GM12878 (cell line): ENCODE measurements around the gene STARD10. TPM values are rescaled to one million over a fixed set of nuclear protein-coding genes. Genes with fewer than 3 reads are reported as not detected.

ENCODE experiments used
- ATAC-seq: fragments of 200-7000 bp; cut with Tn5 transposase; 3 replicates; pipeline ENCODE4 v1.9.1; 2020; ENCODE audit warnings: mild to moderate bottlenecking, moderate library complexity
- BruUV-seq: library from RNA; stranded (reverse); fragments of 400-500 nt; replicated peaks from 2 replicates; lab custom pipeline; 2021; lab: Mats Ljungman, UMichigan
- CTCF ChIA-PET: fragments of 300-600 bp; sonication (Branson Sonifier 250); formaldehyde crosslinking; extraction: SDS; loops from one replicate; lab custom pipeline; 2021; ENCODE audit warnings: inconsistent platforms; lab: Yijun Ruan, JAX
- POLR2A ChIA-PET: fragments of 350-600 bp; formaldehyde crosslinking; extraction: SDS; loops from one replicate; lab custom pipeline; 2021; ENCODE audit warnings: inconsistent platforms; lab: Charles Lee
- RAD21 ChIA-PET: fragments of 300-600 bp; sonication (Branson Sonifier 250); formaldehyde crosslinking; loops from one replicate; lab custom pipeline; 2023; ENCODE audit warnings: antibody characterized with exemption; ENCODE audit not compliant: unreplicated experiment; lab: Charles Lee
- SMC1A ChIA-PET: fragments of 300-600 bp; sonication (Branson Sonifier 250); formaldehyde crosslinking; loops from one replicate; lab custom pipeline; 2023; ENCODE audit not compliant: unreplicated experiment, uncharacterized antibody; lab: Charles Lee
- DNase-seq: peaks from one replicate; pipeline ENCODE4 v3.0.0-alpha.2; 2011; ENCODE audit warnings: low read depth, low spot score
- FAIRE-seq: peaks from 3 replicates; lab custom pipeline; 2011; peaks lifted over from hg19 to GRCh38; lab: Jason Lieb, UNC
- H2AFZ ChIP-seq: 2 replicates; pipeline ENCODE4 v1.6.0; 2011; ENCODE audit warnings: low read depth, low read length, control low read depth; ENCODE audit not compliant: control insufficient read depth
- H3K27ac ChIP-seq: 2 replicates; pipeline ENCODE4 v1.5.1; 2011; ENCODE audit warnings: control low read depth; ENCODE audit not compliant: control insufficient read depth, insufficient read depth
- H3K27me3 ChIP-seq, 2 experiments: replicated peaks in 1 of 2; 2 replicates each; pipeline versions ENCODE4 v1.6.0 to v1.6.1; 2011; ENCODE audit warnings: low read length in 1 of 2; ENCODE audit not compliant: control insufficient read depth in 2 of 2, insufficient read depth in 2 of 2
- H3K36me3 ChIP-seq, 2 experiments: 2 replicates each; pipeline ENCODE4 v1.5.1; 2011; ENCODE audit warnings: low read length in 1 of 2; ENCODE audit not compliant: control insufficient read depth in 2 of 2, insufficient read depth in 2 of 2
- H3K4me1 ChIP-seq: 2 replicates; pipeline ENCODE4 v1.6.1; 2011; ENCODE audit warnings: mild to moderate bottlenecking, low read length, moderate library complexity, mixed read lengths; ENCODE audit not compliant: control insufficient read depth, insufficient read depth
- H3K4me2 ChIP-seq: 2 replicates; pipeline ENCODE4 v1.6.0; 2011; ENCODE audit warnings: control low read depth; ENCODE audit not compliant: control insufficient read depth, insufficient read depth
- H3K4me3 ChIP-seq: fragments of 200-600 bp; sonication (generic); 2 replicates; pipeline ENCODE4 v1.5.1; 2016
- H3K79me2 ChIP-seq: 2 replicates; pipeline ENCODE4 v1.6.0; 2011; ENCODE audit warnings: low read length; ENCODE audit not compliant: control insufficient read depth, insufficient read depth
- H3K9ac ChIP-seq: 2 replicates; pipeline ENCODE4 v1.8.0; 2011; ENCODE audit warnings: low read length, control low read depth, mixed read lengths; ENCODE audit not compliant: control insufficient read depth, insufficient read depth
- H3K9me3 ChIP-seq: replicated peaks from 3 replicates; pipeline ENCODE4 v1.5.1; 2011; ENCODE audit warnings: mild to moderate bottlenecking, low read length; ENCODE audit not compliant: control insufficient read depth, insufficient read depth
- H4K20me1 ChIP-seq: 2 replicates; pipeline ENCODE4 v1.6.0; 2011; ENCODE audit not compliant: control insufficient read depth, insufficient read depth
- CBX3 ChIP-seq: fragments of 200-600 bp; sonication (generic); IDR thresholded peaks from 2 replicates; pipeline ENCODE4 v1.6.1; 2016; ENCODE audit warnings: low read depth, borderline replicate concordance
- CHD1 ChIP-seq: IDR thresholded peaks from 2 replicates; pipeline ENCODE4 v1.6.1; 2012; ENCODE audit warnings: low read depth, low read length, improper control_type of control experiment
- DPF2 ChIP-seq: fragments of 450-650 bp; IDR thresholded peaks from 2 replicates; pipeline ENCODE4 v1.6.1; 2017; ENCODE audit warnings: mild to moderate bottlenecking
- IKZF2 ChIP-seq, 2 experiments: fragments of 450-650 bp; IDR thresholded peaks; 2 replicates each; pipeline ENCODE4 v1.6.1; 2017; ENCODE audit warnings: mild to moderate bottlenecking in 2 of 2, moderate library complexity in 2 of 2
- KLF5 ChIP-seq: fragments of 450-650 bp; IDR thresholded peaks from 2 replicates; pipeline ENCODE4 v1.6.1; 2014; ENCODE audit warnings: mild to moderate bottlenecking; ENCODE audit not compliant: partially characterized antibody
- POU2F2 ChIP-seq: IDR thresholded peaks from 3 replicates; pipeline ENCODE4 v1.6.1; 2011; ENCODE audit warnings: low read depth, mild to moderate bottlenecking, low read length, borderline replicate concordance
- SP1 ChIP-seq: IDR thresholded peaks from one replicate; pipeline ENCODE4 v1.6.1; 2011; ENCODE audit warnings: low read depth, low read length
- SPI1 ChIP-seq: IDR thresholded peaks from 2 replicates; pipeline ENCODE4 v1.6.1; 2011; ENCODE audit warnings: low read depth, mild to moderate bottlenecking, low read length, moderate library complexity, borderline replicate concordance; ENCODE audit not compliant: insufficient read depth
- SRF ChIP-seq, 2 experiments: IDR thresholded peaks; 2 replicates each; pipeline ENCODE4 v1.6.1; 2011; ENCODE audit warnings: low read depth in 2 of 2, low read length in 2 of 2, mild to moderate bottlenecking in 1 of 2, moderate library complexity in 1 of 2
- SUZ12 ChIP-seq: fragments of 200-600 bp; sonication (generic); IDR thresholded peaks from one replicate; pipeline ENCODE4 v1.6.1; 2018; ENCODE audit warnings: antibody characterized with exemption, mild to moderate bottlenecking; ENCODE audit not compliant: unreplicated experiment
- TCF3 ChIP-seq: IDR thresholded peaks from 2 replicates; pipeline ENCODE4 v1.6.1; 2012; ENCODE audit warnings: low read depth, mild to moderate bottlenecking, low read length, borderline replicate concordance; ENCODE audit not compliant: insufficient read depth
- ZNF217 ChIP-seq: fragments of 450-650 bp; IDR thresholded peaks from 2 replicates; pipeline ENCODE4 v1.6.1; 2017; ENCODE audit warnings: antibody characterized with exemption, mild to moderate bottlenecking
- ZNF24 ChIP-seq: fragments of 450-650 bp; IDR thresholded peaks from 2 replicates; pipeline ENCODE4 v1.6.1; 2017; ENCODE audit warnings: antibody characterized with exemption, mild to moderate bottlenecking
- ZZZ3 ChIP-seq: IDR thresholded peaks from 2 replicates; pipeline ENCODE4 v1.6.1; 2011; ENCODE audit warnings: low read depth; ENCODE audit not compliant: control insufficient read depth, insufficient read length
- WGBS: methylation state at CpG from one replicate; pipeline ENCODE4 v1.1.6; 2016; ENCODE audit warnings: low lambda C conversion rate; ENCODE audit not compliant: insufficient replicate concordance, insufficient coverage; ENCODE audit errors: missing lambda C conversion rate; 5-methylcytosine and 5-hydroxymethylcytosine counted together
- in situ Hi-C: fragments of 300-500 bp; cut with MboI; formaldehyde crosslinking; loops from 9 replicates; pipeline ENCODE4 v1.14.3; 2018; ENCODE audit warnings: mixed read lengths
- intact Hi-C: fragments of 100-400 bp; cut with micrococcal nuclease; formaldehyde crosslinking; loops from one replicate; pipeline ENCODE4 v1.14.2; 2022; ENCODE audit not compliant: unreplicated experiment
- polyA plus RNA-seq, 11 experiments: library from polyadenylated mRNA; depleted of rRNA in 4 of 11; unstranded in 6 of 11; stranded (reverse) in 5 of 11; fragments of >200 nt; fragmentation: Nextera tagmentation in 4 of 11; fragmentation: Illumina TruSeq in 1 of 11; extraction: Ambion mirVana in 4 of 11; extraction: Trizol in 1 of 11; gene quantifications; 1 replicate in 1 of 11; 2 replicates in 10 of 11; pipeline versions ENCODE4 v1.2.1 to v1.2.3, GENCODE V29; 2011 to 2016; ENCODE audit warnings: inconsistent platforms in 2 of 11, missing spikeins in 2 of 11, low read depth in 1 of 11
- total RNA-seq, 4 experiments: library from RNA; depleted of rRNA in 3 of 4; stranded (reverse); fragments of >200 nt in 3 of 4; fragmentation: Illumina TruSeq in 1 of 4; extraction: Trizol in 1 of 4; gene quantifications; 2 replicates each; pipeline versions ENCODE4 v1.2.1 to v1.2.3, GENCODE V29; 2013 to 2021
- TF ChIP-seq, protein P1 (sequence below): fragments of 450-650 bp; IDR thresholded peaks from 2 replicates; pipeline ENCODE4 v1.6.1; 2018; ENCODE audit warnings: borderline replicate concordance, mild to moderate bottlenecking; ENCODE audit not compliant: partially characterized antibody
- TF ChIP-seq, protein P2 (sequence below): fragments of 450-650 bp; formaldehyde crosslinking; IDR thresholded peaks from 2 replicates; pipeline ENCODE4 v1.5.0; 2022; ENCODE audit warnings: mild to moderate bottlenecking, missing genetic modification characterization

The STARD10 gene
- total and polyA plus RNA-seq, 10 of the 15 experiments (the other 5 are each of a cell fraction or from before 2014, with no cell fraction given), result 0.15 to 43.2 (median 23.1) TPM

DNA sequence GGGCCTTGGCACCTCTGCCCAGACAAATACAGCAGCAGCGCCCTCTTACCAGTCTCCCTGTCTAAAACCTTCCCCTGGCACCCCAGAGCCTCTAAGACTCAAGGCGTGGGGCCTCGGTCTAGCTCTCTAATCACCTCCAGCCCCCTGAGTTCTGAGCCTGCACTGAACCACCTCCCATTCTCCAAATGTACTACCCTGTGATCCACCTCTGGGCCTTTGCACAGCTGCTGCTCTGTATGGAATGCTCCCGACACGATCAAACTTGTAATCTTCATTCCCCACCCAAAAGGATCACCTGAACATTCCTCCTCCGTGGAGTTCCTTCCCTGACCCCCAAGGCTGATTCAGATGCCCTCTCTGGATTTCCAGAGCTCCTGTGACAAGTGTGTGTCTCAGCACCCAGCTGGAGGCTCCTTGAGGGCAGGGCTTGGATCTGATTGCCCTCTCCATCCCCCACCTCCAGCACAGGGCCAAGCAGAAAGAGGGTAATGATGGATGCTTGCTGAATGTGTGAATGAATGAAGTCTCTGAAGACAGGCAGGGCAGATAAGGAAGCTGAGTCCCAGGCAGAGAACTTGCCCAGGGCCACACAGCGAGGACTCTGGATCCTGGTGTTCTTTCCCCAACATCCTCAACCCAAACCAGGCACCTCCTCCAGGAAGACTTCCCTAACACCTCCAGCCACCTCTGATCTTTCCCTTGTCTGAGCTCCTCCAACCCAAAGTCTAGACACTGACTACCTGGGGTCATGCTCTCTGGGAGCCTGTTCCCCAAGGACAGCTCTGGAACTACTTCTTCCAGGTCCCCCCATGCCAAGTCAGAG is 18.3 kb downstream of the STARD10 start:
- no peak overlapping the region for H3K4me2 ChIP-seq
- no peaks in the 10 kb centered on the region for H3K27me3 ChIP-seq
- intact Hi-C loops, result no loop called here
- no peak overlapping the region for H3K27ac ChIP-seq
- DNase-seq, result no peak
- BruUV-seq, result no TSS peak
- H3K9me3 ChIP-seq, result no peaks in the 10 kb centered on the region
- SMC1A ChIA-PET, result interaction anchor here (0.6 to 1.2 kb wide), 4 partner anchors 17 to 647 kb away, joined by 3 to 4 read pairs (median 3); no protein-coding TSS in a partner anchor
- H3K79me2 ChIP-seq, result no peaks in the 10 kb centered on the region
- POLR2A ChIA-PET, result interaction anchor here (0.5 to 0.6 kb wide), 2 partner anchors 12 to 673 kb away, joined by 3 read pairs; no protein-coding TSS in a partner anchor
- ATAC-seq, result no peak
- WGBS, result 85% methylated on average over 7 of the region's 7 CpGs
- CTCF ChIA-PET, result interaction anchor here (0.8 to 1.3 kb wide), 3 partner anchors 12 to 50 kb away, joined by 3 to 5 read pairs (median 4); no protein-coding TSS in a partner anchor
- in situ Hi-C loops, result no loop called here
- H2AFZ ChIP-seq, result no peak overlapping the region
- no peaks in the 10 kb centered on the region for H3K36me3 ChIP-seq
- H3K9ac ChIP-seq, result no peak overlapping the region
- no peaks in the 10 kb centered on the region for H4K20me1 ChIP-seq
- RAD21 ChIA-PET, result interaction anchor here (0.9 kb wide), 1 partner anchor 50 kb away, joined by 3 read pairs; no protein-coding TSS in a partner anchor
- FAIRE-seq, result no peak
- TF ChIP-seq, protein P1, sequence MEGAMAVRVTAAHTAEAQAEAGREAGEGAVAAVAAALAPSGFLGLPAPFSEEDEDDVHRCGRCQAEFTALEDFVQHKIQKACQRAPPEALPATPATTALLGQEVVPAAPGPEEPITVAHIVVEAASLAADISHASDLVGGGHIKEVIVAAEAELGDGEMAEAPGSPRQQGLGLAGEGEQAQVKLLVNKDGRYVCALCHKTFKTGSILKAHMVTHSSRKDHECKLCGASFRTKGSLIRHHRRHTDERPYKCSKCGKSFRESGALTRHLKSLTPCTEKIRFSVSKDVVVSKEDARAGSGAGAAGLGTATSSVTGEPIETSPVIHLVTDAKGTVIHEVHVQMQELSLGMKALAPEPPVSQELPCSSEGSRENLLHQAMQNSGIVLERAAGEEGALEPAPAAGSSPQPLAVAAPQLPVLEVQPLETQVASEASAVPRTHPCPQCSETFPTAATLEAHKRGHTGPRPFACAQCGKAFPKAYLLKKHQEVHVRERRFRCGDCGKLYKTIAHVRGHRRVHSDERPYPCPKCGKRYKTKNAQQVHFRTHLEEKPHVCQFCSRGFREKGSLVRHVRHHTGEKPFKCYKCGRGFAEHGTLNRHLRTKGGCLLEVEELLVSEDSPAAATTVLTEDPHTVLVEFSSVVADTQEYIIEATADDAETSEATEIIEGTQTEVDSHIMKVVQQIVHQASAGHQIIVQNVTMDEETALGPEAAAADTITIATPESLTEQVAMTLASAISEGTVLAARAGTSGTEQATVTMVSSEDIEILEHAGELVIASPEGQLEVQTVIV, result no peak
- TF ChIP-seq CHD1, result no peak
- TF ChIP-seq SUZ12, result no peak
- TF ChIP-seq POU2F2, result no peak
- TF ChIP-seq ZNF24, result no peak
- TF ChIP-seq, protein P2, sequence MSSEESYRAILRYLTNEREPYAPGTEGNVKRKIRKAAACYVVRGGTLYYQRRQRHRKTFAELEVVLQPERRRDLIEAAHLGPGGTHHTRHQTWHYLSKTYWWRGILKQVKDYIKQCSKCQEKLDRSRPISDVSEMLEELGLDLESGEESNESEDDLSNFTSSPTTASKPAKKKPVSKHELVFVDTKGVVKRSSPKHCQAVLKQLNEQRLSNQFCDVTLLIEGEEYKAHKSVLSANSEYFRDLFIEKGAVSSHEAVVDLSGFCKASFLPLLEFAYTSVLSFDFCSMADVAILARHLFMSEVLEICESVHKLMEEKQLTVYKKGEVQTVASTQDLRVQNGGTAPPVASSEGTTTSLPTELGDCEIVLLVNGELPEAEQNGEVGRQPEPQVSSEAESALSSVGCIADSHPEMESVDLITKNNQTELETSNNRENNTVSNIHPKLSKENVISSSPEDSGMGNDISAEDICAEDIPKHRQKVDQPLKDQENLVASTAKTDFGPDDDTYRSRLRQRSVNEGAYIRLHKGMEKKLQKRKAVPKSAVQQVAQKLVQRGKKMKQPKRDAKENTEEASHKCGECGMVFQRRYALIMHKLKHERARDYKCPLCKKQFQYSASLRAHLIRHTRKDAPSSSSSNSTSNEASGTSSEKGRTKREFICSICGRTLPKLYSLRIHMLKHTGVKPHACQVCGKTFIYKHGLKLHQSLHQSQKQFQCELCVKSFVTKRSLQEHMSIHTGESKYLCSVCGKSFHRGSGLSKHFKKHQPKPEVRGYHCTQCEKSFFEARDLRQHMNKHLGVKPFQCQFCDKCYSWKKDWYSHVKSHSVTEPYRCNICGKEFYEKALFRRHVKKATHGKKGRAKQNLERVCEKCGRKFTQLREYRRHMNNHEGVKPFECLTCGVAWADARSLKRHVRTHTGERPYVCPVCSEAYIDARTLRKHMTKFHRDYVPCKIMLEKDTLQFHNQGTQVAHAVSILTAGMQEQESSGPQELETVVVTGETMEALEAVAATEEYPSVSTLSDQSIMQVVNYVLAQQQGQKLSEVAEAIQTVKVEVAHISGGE (CRISPR knock-in tag), result no peak
- TF ChIP-seq CBX3, result no peak
- no peak for TF ChIP-seq ZZZ3
- TF ChIP-seq SPI1, result no peak
- no peak for TF ChIP-seq ZNF217
- TF ChIP-seq DPF2, result no peak
- no peak for TF ChIP-seq SRF (IDR thresholded peaks at IDR 0.05; ENCODE audit: low read depth in 2 of 2, low read length in 2 of 2)
- no peak for TF ChIP-seq KLF5
- TF ChIP-seq SP1, result no peak
- TF ChIP-seq TCF3, result no peak
- TF ChIP-seq IKZF2 (IDR thresholded peaks at IDR 0.05), result no peak
- no peaks in the 10 kb centered on the region for H3K4me1 ChIP-seq
- no peak overlapping the region for H3K4me3 ChIP-seq
